HCT116 (cell line): ENCODE data around the gene MBD3. TPM values are rescaled to one million over a fixed set of nuclear protein-coding genes. Genes with fewer than 3 reads are reported as not detected.

Source experiments
- ATAC-seq: fragments of 200-7000 bp; cut with Tn5 transposase; 2 replicates; pipeline ENCODE4 v1.9.1; 2020; ENCODE audit warnings: mild to moderate bottlenecking, moderate library complexity
- BruUV-seq: library from RNA; stranded (reverse); fragments of 400-500 nt; replicated peaks from 2 replicates; lab custom pipeline; 2021; lab: Mats Ljungman, UMichigan
- CTCF ChIA-PET: fragments of 300-600 bp; sonication (Branson Sonifier 250); formaldehyde crosslinking; loops from one replicate; lab custom pipeline; 2021; ENCODE audit warnings: antibody characterized with exemption; lab: Charles Lee
- POLR2A ChIA-PET: fragments of 300-600, 350-600 bp; sonication (Branson Sonifier 250); formaldehyde crosslinking; loops from one replicate; lab custom pipeline; 2021; ENCODE audit warnings: antibody characterized with exemption; lab: Charles Lee
- RAD21 ChIA-PET, 2 experiments: fragments of 300-600 bp; sonication (Branson Sonifier 250); formaldehyde crosslinking; loops; one replicate each; lab custom pipeline; 2023; ENCODE audit warnings: low total read pairs in 2 of 2; ENCODE audit not compliant: uncharacterized antibody in 2 of 2, unreplicated experiment in 2 of 2, low non-redundant PET in 1 of 2; lab: Charles Lee
- DNase-seq: peaks from one replicate; pipeline ENCODE4 v3.0.0-alpha.2; 2010; ENCODE audit warnings: low read depth, low spot score
- H2AFZ ChIP-seq: fragments of 200-600 bp; shearing (Covaris generic), sonication (generic); 2 replicates; pipeline ENCODE4 v1.6.1; 2017; ENCODE audit warnings: low read depth, mixed run types, mixed read lengths, antibody characterized with exemption, low read length; ENCODE audit not compliant: poor library complexity, severe bottlenecking
- H3K27ac ChIP-seq: 2 replicates; pipeline ENCODE4 v1.5.1; 2012; ENCODE audit warnings: low read depth, low read length
- H3K27me3 ChIP-seq: fragments of 200-600 bp; sonication (generic); 2 replicates; pipeline ENCODE4 v1.6.1; 2016; ENCODE audit warnings: mixed run types, low read length, mixed read lengths; ENCODE audit not compliant: insufficient read depth
- H3K36me3 ChIP-seq, 2 experiments: fragments of 200-500 bp in 1 of 2; fragments of 200-600 bp in 1 of 2; sonication (Bioruptor generic) in 1 of 2; sonication (generic) in 1 of 2; 2 replicates each; pipeline versions ENCODE4 v1.5.1 to v1.6.1; 2014 to 2016; ENCODE audit warnings: low read length in 2 of 2, inconsistent platforms in 1 of 2, mixed read lengths in 1 of 2, mixed run types in 1 of 2; ENCODE audit not compliant: insufficient read depth in 2 of 2, control insufficient read depth in 1 of 2
- H3K4me1 ChIP-seq, 2 experiments: fragments of 200-600 bp in 1 of 2; sonication (generic) in 1 of 2; 2 replicates each; pipeline versions ENCODE4 v1.5.1 to v1.6.1; 2012 to 2017; ENCODE audit warnings: low read length in 2 of 2, inconsistent platforms in 1 of 2, mild to moderate bottlenecking in 1 of 2, mixed read lengths in 1 of 2, mixed run types in 1 of 2, moderate library complexity in 1 of 2; ENCODE audit not compliant: insufficient read depth in 2 of 2, control insufficient read depth in 1 of 2
- H3K4me2 ChIP-seq: fragments of 200-600 bp; sonication (generic); 2 replicates; pipeline ENCODE4 v1.6.1; 2017; ENCODE audit warnings: mixed run types, low read length, mixed read lengths
- H3K4me3 ChIP-seq, 2 experiments: fragments of 200-600 bp in 1 of 2; sonication (generic) in 1 of 2; replicated peaks in 1 of 2; 2 replicates each; pipeline ENCODE4 v1.5.1; 2011 to 2016; ENCODE audit warnings: low read length in 2 of 2, control low read depth in 1 of 2, low read depth in 1 of 2, mild to moderate bottlenecking in 1 of 2, mixed read lengths in 1 of 2, mixed run types in 1 of 2
- H3K79me2 ChIP-seq: fragments of 200-600 bp; sonication (generic); 2 replicates; pipeline ENCODE4 v1.6.1; 2017; ENCODE audit warnings: mild to moderate bottlenecking, mixed run types, low read length, moderate library complexity, mixed read lengths; ENCODE audit not compliant: insufficient read depth
- H3K9ac ChIP-seq: fragments of 200-600 bp; sonication (generic); 2 replicates; pipeline ENCODE4 v1.6.1; 2016; ENCODE audit warnings: low read length, mixed read lengths
- H3K9me2 ChIP-seq: fragments of 200-600 bp; sonication (generic), shearing (Covaris generic); 2 replicates; pipeline ENCODE4 v1.6.1; 2017; ENCODE audit warnings: mixed run types, mild to moderate bottlenecking, moderate library complexity; ENCODE audit not compliant: insufficient read depth
- H3K9me3 ChIP-seq, 2 experiments: fragments of 200-500 bp in 1 of 2; fragments of 200-600 bp in 1 of 2; sonication (Bioruptor generic) in 1 of 2; sonication (generic) in 1 of 2; 2 replicates each; pipeline ENCODE4 v1.6.1; 2014 to 2017; ENCODE audit warnings: low read length in 2 of 2, mixed read lengths in 2 of 2, inconsistent platforms in 1 of 2, low read depth in 1 of 2, mild to moderate bottlenecking in 1 of 2, mixed run types in 1 of 2, moderate library complexity in 1 of 2; ENCODE audit not compliant: control insufficient read depth in 1 of 2, insufficient read depth in 1 of 2
- H4K20me1 ChIP-seq: fragments of 200-600 bp; sonication (generic), shearing (Covaris generic); 2 replicates; pipeline ENCODE4 v1.6.1; 2017; ENCODE audit warnings: mixed run types, mild to moderate bottlenecking, moderate library complexity; ENCODE audit not compliant: insufficient read depth
- CEBPB ChIP-seq: IDR thresholded peaks from 2 replicates; pipeline ENCODE4 v1.6.1; 2012; ENCODE audit warnings: low read depth
- CTCF ChIP-seq, 3 experiments: fragments of 200-600 bp in 1 of 3; sonication (generic) in 1 of 3; IDR thresholded peaks in 2 of 3; conservative IDR thresholded peaks in 1 of 3; 2 replicates each; pipeline ENCODE4 v1.5.1; 2012 to 2017; ENCODE audit warnings: low read depth in 2 of 3, low read length in 2 of 3, antibody characterized with exemption in 1 of 3, borderline replicate concordance in 1 of 3, control low read depth in 1 of 3, mild to moderate bottlenecking in 1 of 3, mixed read lengths in 1 of 3, mixed run types in 1 of 3, moderate library complexity in 1 of 3; ENCODE audit not compliant: insufficient read depth in 1 of 3
- ELF1 ChIP-seq: IDR thresholded peaks from 2 replicates; pipeline ENCODE4 v1.6.1; 2012; ENCODE audit warnings: low read depth, borderline replicate concordance
- EZH2phosphoT487 ChIP-seq: fragments of 200-600 bp; IDR thresholded peaks from 2 replicates; pipeline ENCODE4 v1.6.1; 2018; ENCODE audit warnings: antibody characterized with exemption, borderline replicate concordance
- RAD21 ChIP-seq: IDR thresholded peaks from 2 replicates; pipeline ENCODE4 v1.6.1; 2012; ENCODE audit warnings: low read depth, mild to moderate bottlenecking
- REST ChIP-seq: IDR thresholded peaks from 2 replicates; pipeline ENCODE4 v1.6.1; 2012; ENCODE audit warnings: low read depth
- ZNF274 ChIP-seq: fragments of 200-500 bp; sonication (Bioruptor generic); IDR thresholded peaks from 2 replicates; pipeline ENCODE4 v1.6.1; 2014; ENCODE audit warnings: mild to moderate bottlenecking, low read depth, low read length, inconsistent platforms
- intact Hi-C: fragments of 100-400 bp; cut with micrococcal nuclease; formaldehyde crosslinking; loops from 2 replicates; pipeline ENCODE4 v1.10.0; 2022
- total RNA-seq: library from RNA; stranded (reverse); gene quantifications from one replicate; pipeline ENCODE4 v1.2.1, GENCODE V29; 2021; ENCODE audit not compliant: unreplicated experiment

Gene MBD3
- total RNA-seq, 1 experiment from 2014 or later: 85.7 TPM

GRCh38 chr19:1560286-1560882 lies 32.3 kb downstream of the MBD3 start:
- CTCF ChIA-PET: no interaction called here
- Histone ChIP-seq H3K4me1 (no peaks in the 10 kb centered on the region), H3K27ac (no peak overlapping the region; the same call in 1 of the 2 replicates), H3K79me2 (peaks cover 58% of the 10 kb centered on the region), H3K9me3 (no peaks in the 10 kb centered on the region), H3K36me3 (peaks cover 0 to 7% of the 10 kb centered on the region in 2 experiments; a peak in 1 of 4 replicates), H4K20me1 (no peaks in the 10 kb centered on the region), H3K9ac (no peak overlapping the region), H3K4me2 (no peak overlapping the region), H2AFZ (no peak overlapping the region), H3K27me3 (no peaks in the 10 kb centered on the region), H3K9me2 (no peaks in the 10 kb centered on the region), H3K4me3 (no peak overlapping the region)
- RAD21 ChIA-PET: no interaction called here
- BruUV-seq: no TSS peak
- no peak for DNase-seq
- ATAC-seq: no peak
- POLR2A ChIA-PET: no interaction called here
- TF ChIP-seq REST (no peak), ELF1 (no peak), ZNF274 (no peak), CTCF (IDR thresholded peaks at IDR 0.05 in 2 of 3, conservative IDR thresholded peaks at IDR 0.05 in 1 of 3; ENCODE audit: borderline replicate concordance in 1 of 3, insufficient read depth in 1 of 3, low read depth in 2 of 3, low read length in 2 of 3) (no peak), RAD21 (no peak), EZH2phosphoT487 (no peak), CEBPB (no peak)
- intact Hi-C loops: no loop called here
